Nephron progenitor cell (in vitro differentiated cells): Measurements from ENCODE around the gene JTB.

Experiments used
- DNase-seq: peaks from one replicate; pipeline ENCODE4 v3.0.0; 2021
- H3K27ac Mint-ChIP-seq: 2 replicates; pipeline ENCODE4 v1.8.0; 2021; ENCODE audit warnings: mild to moderate bottlenecking, moderate library complexity, mixed read lengths
- H3K27me3 Mint-ChIP-seq: 2 replicates; pipeline ENCODE4 v1.8.0; 2021; ENCODE audit warnings: mild to moderate bottlenecking, low read depth, mixed read lengths; ENCODE audit not compliant: poor library complexity
- H3K36me3 Mint-ChIP-seq: 2 replicates; pipeline ENCODE4 v1.8.0; 2021; ENCODE audit warnings: low read depth, mixed read lengths
- H3K4me1 Mint-ChIP-seq: 2 replicates; pipeline ENCODE4 v1.8.0; 2021; ENCODE audit warnings: mixed read lengths
- H3K4me3 Mint-ChIP-seq: 2 replicates; pipeline ENCODE4 v1.8.0; 2021; ENCODE audit warnings: mild to moderate bottlenecking, moderate library complexity, mixed read lengths
- H3K9me3 Mint-ChIP-seq: 2 replicates; pipeline ENCODE4 v1.8.0; 2021; ENCODE audit warnings: mild to moderate bottlenecking, moderate library complexity, mixed read lengths
- TF ChIP-seq, protein P1 (sequence below): fragments of 200-600 bp; sonication (generic); IDR thresholded peaks from 2 replicates; pipeline ENCODE4 v1.5.0; 2021; ENCODE audit warnings: antibody characterized with exemption

JTB gene

DNA sequence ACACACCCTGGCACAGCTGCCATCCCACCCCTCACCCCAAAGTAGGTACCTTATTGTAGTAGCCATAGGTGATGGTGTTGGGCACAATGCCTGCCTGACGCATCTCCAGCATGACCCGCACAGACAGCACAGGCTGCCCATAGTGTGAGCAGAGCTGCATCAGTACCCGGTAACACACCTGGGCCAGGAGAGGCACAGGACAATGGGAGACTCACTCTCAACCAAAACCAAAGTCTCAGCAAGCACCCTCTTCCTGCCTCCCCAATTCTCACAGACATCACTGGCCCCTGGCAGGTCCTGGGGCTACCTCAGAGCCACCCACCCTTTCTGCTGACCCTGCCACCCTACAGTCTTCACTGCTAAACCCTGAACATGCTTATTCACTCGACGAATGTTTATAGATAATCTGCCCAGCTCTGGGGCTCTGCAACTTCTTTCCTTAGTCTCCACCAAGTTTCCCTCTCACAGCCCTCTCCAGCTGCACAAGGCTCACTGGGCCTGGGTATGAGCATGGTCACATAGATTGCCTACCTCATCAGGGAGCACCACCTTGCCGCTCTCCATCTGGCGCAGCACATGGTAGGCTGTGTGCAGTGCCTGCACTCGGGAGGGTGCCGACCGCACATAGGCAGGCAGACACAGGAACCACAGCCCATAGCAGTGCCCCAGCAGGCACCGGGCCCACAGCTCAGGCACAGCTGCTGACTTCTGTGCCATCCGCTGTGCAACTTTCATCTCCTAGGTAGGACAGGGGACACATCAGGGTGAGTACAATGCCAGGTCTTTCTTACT is 41.3 kb downstream of the JTB start:
- H3K36me3 Mint-ChIP-seq, result peaks cover 61% of the 10 kb centered on the region
- H3K9me3 Mint-ChIP-seq, result no peaks in the 10 kb centered on the region
- DNase-seq, result no peak
- no peaks in the 10 kb centered on the region for H3K4me1 Mint-ChIP-seq
- H3K27ac Mint-ChIP-seq, result no peak overlapping the region
- H3K27me3 Mint-ChIP-seq, result peaks cover 2% of the 10 kb centered on the region
- H3K4me3 Mint-ChIP-seq, result no peak overlapping the region
- TF ChIP-seq, protein P1, sequence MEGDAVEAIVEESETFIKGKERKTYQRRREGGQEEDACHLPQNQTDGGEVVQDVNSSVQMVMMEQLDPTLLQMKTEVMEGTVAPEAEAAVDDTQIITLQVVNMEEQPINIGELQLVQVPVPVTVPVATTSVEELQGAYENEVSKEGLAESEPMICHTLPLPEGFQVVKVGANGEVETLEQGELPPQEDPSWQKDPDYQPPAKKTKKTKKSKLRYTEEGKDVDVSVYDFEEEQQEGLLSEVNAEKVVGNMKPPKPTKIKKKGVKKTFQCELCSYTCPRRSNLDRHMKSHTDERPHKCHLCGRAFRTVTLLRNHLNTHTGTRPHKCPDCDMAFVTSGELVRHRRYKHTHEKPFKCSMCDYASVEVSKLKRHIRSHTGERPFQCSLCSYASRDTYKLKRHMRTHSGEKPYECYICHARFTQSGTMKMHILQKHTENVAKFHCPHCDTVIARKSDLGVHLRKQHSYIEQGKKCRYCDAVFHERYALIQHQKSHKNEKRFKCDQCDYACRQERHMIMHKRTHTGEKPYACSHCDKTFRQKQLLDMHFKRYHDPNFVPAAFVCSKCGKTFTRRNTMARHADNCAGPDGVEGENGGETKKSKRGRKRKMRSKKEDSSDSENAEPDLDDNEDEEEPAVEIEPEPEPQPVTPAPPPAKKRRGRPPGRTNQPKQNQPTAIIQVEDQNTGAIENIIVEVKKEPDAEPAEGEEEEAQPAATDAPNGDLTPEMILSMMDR, result no peak

DNA sequence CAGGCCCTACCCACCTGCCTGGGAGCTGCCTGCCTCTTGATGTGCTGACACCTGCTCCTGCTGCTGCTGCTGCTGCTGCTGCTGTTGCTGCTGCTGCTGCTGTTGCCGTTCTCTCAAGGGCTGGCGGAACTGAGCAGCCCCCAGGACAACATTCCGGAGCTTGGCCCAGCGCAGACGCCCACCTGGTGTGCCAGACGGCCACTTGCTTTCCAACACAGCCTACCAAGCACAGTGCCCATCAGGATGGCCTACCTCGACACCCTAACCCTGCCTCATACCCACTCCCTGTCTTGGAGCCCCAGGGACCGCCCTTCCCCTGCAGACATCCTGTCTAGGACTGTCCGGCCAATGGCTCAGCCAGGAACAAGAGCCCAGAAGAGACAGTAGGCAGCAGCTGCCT is 42.7 kb downstream of the JTB start:
- DNase-seq, result no peak
- Mint-ChIP-seq H3K4me1 (no peaks in the 10 kb centered on the region), H3K4me3 (no peak overlapping the region), H3K27ac (no peak overlapping the region), H3K27me3 (peaks cover 2% of the 10 kb centered on the region), H3K9me3 (no peaks in the 10 kb centered on the region), H3K36me3 (peaks cover 58% of the 10 kb centered on the region)
- TF ChIP-seq, protein P1, result no peak

DNA sequence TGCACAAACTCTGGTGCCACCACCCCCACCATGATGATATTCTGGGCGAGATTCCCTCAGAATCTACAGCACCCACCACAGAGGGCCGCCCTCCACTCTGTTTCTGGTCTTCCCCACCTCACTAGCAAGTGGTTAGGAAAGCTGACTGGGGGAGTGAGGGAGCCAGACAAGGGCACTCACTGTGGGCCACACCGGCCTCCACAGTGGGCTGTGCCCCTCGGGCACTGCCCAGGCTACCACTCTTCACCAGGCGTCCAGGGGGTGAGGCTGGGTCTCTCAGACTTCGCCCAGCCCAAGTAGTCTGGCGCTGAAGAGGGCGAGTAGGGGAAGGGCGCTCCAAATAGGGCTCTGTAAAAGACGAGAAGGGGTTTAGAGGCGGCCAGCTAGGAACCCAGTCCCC is 43.5 kb downstream of the JTB start:
- no peaks in the 10 kb centered on the region for H3K4me1 Mint-ChIP-seq
- DNase-seq, result no peak
- peaks cover 51% of the 10 kb centered on the region for H3K36me3 Mint-ChIP-seq
- H3K27ac Mint-ChIP-seq, result no peak overlapping the region
- peaks cover 2% of the 10 kb centered on the region for H3K27me3 Mint-ChIP-seq
- no peak overlapping the region for H3K4me3 Mint-ChIP-seq
- TF ChIP-seq, protein P1, result no peak
- H3K9me3 Mint-ChIP-seq, result no peaks in the 10 kb centered on the region

- no peak for DNase-seq
- Mint-ChIP-seq H3K4me3 (no peak overlapping the region), H3K36me3 (peaks cover 47% of the 10 kb centered on the region), H3K9me3 (no peaks in the 10 kb centered on the region), H3K4me1 (no peaks in the 10 kb centered on the region), H3K27ac (no peak overlapping the region), H3K27me3 (peaks cover 2% of the 10 kb centered on the region)
- TF ChIP-seq, protein P1, result no peak
Observed at GRCh38 chr1:153933430-153933829, 44.0 kb downstream of the JTB start.

- Mint-ChIP-seq H3K36me3 (peaks cover 43% of the 10 kb centered on the region), H3K9me3 (no peaks in the 10 kb centered on the region), H3K27me3 (peaks cover under 1% of the 10 kb centered on the region), H3K4me3 (no peak overlapping the region), H3K27ac (no peak overlapping the region), H3K4me1 (no peaks in the 10 kb centered on the region)
- DNase-seq, result no peak
- TF ChIP-seq, protein P1, result no peak
Observed at GRCh38 chr1:153932156-153933131, 45.0 kb downstream of the JTB start.
